Measurements from ENCODE around the gene SOX15.

SOX15 gene

DNA sequence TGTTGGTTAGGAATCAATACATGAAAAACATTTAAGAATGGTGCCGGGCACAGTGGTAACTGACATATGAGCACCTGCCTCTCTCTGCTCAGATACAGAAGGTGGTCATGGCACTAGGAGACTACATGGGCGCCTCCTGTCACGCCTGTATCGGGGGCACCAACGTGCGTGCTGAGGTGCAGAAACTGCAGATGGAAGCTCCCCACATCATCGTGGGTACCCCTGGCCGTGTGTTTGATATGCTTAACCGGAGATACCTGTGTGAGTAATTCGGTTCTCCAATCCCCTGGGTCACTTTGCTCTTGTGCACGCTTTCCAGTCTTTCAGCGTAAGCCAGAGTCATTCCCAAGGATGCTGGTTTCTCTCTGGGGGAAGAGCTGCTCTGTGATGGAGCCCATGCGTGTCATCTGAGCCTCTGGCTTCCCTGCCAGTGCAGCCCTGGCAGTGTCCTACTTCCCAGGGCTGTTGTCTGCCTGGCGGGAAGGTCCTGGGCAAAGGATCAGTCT lies 13.4 kb downstream of the SOX15 start:
- DNase-seq: no peak

GRCh38 chr17:7575959-7576358 lies 13.9 kb downstream of the SOX15 start:
- DNase-seq: no peak

GRCh38 chr17:7575481-7575883 lies 14.4 kb downstream of the SOX15 start:
- no peak for DNase-seq

DNA sequence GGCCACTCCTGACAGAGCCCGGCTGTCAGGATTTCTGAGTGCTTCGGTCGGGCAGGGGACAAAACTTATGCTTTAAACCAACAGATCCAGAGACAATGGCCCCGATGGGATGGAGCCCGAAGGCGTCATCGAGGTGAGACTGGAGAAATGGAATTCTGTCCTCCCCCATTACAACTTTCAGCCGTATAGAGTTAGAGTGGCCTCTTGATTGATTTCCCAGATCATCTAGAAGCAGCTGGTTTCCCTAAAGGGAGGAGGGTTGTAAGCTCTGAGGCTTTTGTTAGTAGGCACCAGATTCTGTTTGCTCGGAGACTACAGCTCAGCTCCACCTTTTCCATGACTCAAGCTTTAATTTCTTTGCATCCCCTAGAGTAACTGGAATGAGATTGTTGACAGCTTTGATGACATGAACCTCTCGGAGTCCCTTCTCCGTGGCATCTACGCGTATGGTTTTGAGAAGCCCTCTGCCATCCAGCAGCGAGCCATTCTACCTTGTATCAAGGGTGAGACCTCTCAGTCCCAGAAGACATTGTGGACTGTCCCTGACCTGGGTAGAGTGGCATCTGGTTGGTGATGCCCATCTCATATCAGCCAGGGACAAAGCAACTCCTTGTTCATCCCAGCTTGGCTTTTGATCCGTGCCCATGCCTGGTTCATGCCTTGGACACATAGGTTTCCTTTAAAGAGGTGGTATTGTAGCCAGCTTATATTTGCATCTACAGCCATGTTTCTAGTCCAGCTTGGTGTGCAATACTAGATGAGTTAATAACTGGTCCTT lies 15.5 kb downstream of the SOX15 start:
- DNase-seq: no peak

DNA sequence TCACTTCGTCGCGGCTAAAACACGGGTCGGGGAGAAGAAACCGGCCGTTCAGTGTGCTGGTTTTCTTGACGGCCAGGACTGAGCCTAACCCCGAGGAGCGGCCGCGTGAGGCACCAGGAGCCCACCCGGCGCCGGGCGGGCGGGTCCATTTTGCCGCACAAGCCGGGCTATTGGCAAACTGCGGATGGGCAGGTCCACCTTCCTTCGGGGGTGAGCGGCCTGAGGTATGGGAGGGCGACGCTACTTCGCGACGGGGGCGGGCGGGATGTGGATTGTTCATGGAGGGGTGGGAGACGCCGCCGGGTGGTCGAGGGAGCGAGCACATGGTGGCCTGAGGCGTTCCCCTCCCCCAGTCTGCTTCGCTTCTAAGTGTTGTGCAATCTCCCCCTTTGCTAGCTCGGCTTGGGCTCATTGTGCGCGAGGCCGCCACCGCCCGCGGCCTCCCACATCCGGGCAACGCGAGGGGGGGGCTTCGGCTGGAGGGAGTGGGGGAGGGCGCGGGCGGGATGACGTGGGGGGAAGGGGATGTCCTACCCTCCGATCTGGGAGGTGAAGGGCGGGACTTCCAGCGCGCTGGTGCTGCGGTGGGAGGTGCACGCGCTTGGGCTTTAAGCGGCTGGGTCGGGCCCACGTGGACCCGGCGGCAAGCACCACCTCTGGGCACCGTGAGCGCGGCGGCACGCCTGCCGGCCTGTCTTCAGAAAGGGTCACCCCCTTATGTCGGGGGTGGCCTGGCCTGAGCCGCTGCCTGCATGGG lies 16.4 kb downstream of the SOX15 start:
- peak; percentile 86 to 96 (median 90) for DNase-seq

DNA sequence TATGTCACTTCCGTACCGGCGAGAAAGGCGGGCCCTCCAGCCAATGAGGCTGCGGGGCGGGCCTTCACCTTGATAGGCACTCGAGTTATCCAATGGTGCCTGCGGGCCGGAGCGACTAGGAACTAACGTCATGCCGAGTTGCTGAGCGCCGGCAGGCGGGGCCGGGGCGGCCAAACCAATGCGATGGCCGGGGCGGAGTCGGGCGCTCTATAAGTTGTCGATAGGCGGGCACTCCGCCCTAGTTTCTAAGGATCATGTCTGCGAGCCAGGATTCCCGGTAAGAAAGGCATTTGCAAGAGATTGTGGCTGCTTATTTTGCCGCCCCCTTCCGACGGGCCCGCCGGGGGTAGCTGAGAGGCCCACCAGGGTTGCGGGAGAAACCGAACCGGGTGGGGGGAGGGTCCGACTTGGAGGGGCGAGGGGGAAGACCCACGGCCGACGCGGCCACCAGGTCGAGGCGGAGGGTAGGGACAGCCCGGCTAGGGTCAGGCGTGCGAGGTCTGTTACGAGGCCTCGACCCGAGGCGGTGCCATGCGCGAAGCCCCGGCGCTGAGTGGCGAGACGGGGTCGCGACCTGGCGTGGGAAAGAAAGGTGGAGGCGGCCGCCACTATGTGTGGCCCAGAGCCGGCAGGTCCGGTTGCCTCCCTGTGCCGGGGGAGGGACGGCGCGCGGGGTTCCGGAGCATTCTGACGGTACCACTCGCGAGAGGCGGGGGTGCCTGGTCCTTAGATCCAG lies 17.1 kb downstream of the SOX15 start:
- peak; percentile 99 to 100 (median 99) for DNase-seq

DNA sequence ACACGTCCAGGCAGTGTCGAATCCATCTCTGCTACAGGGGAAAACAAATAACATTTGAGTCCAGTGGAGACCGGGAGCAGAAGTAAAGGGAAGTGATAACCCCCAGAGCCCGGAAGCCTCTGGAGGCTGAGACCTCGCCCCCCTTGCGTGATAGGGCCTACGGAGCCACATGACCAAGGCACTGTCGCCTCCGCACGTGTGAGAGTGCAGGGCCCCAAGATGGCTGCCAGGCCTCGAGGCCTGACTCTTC lies 17.6 kb downstream of the SOX15 start:
- no peak for DNase-seq

DNA sequence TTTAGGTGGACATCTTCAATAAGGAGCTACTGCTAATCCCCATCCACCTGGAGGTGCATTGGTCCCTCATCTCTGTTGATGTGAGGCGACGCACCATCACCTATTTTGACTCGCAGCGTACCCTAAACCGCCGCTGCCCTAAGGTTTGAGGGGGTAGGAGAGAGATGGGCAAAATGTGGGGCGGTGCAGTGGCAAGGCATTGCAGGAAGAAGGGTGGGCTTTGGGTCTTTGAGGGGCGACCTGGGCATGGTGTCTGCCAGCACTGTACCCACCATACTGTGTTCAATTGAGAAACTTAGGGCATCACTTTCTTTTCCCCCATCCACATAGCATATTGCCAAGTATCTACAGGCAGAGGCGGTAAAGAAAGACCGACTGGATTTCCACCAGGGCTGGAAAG lies 19.5 kb downstream of the SOX15 start:
- DNase-seq: no peak

GRCh38 chr17:7569571-7569970 lies 20.3 kb downstream of the SOX15 start:
- no peak for DNase-seq

- DNase-seq: no peak
These were observed 26.6 kb downstream of the SOX15 start for GRCh38 chr17:7563115-7563869.

DNA sequence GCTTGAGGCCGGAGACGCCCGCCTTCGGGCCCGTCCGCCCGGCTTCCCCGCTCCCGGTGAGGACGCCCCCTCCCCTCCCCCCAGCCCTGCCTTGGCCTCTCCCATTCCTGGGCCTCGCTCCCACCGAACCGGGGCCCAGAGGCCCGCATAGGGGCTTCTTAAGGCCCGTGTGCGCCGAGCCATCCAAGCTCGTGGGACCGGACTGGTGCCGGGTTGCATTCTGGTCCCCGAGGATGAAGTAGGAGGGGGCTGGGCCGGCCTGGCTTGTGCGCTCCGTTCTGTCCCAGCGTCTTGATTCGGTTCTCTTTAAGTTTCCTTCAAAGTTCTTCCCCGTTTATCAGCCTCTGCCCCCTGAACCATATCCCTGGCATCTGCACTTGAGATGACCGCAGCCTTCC lies 27.7 kb downstream of the SOX15 start:
- no peak for DNase-seq

DNA sequence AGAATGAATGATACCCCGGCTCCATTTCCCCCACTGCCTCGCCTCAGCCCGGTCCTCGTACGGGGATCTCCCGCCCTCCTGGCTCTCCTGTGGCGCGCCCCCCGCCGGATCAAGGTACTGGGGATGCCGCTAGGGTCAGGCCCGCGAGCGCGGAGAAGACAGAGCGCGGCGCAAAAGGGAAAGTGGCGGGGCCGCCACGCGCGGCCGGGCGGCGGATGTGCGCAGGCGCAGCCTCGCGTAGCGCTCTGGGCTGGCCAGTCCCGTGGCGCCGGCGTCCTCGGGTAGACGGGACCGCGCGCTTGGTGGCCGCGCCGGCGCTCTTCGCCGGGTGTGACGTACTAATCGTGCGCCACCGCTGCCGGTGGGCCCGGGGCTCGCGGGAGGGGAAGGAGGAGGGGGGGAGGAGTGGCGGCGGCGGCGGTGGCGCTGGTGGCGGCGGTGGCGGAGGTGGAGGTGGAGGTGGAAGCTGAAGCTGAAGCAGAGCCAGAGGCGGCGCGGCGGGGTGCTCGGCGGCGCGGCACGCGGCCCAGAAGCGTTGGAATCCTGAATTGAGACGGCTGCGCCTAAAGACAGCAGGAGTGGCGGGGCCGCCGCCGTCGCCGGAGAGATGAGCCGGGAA lies 28.2 kb downstream of the SOX15 start, which contains the start of gene SENP3:
TSS of gene SENP3 (plus strand) at position 331 of the 619 bp plus-strand sequence. CDS start 1,158 bp downstream, outside the sequence.
- DNase-seq: peak; percentile 86 to 95 (median 88)

DNA sequence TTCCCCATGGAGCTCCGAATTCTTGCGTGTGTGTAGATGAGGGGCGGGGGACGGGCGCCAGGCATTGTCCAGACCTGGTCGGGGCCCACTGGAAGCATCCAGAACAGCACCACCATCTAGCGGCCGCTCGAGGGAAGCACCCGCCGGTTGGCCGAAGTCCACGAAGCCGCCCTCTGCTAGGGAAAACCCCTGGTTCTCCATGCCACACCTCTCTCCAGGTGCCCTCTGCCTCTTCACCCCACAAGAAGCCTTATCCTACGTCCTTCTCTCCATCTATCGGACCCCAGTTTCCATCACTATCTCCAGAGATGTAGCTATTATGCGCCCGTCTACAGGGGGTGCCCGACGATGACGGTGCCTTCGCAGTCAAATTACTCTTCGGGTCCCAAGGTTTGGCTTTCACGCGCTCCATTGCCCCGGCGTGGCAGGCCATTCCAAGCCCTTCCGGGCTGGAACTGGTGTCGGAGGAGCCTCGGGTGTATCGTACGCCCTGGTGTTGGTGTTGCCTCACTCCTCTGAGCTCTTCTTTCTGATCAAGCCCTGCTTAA lies 28.8 kb downstream of the SOX15 start:
- DNase-seq: peak; percentile 68 to 82 (median 81)

GRCh38 chr17:7560172-7561027 lies 29.5 kb downstream of the SOX15 start:
- DNase-seq: peak in 3 of 5 donors; percentile 44 to 60 (median 44)

DNA sequence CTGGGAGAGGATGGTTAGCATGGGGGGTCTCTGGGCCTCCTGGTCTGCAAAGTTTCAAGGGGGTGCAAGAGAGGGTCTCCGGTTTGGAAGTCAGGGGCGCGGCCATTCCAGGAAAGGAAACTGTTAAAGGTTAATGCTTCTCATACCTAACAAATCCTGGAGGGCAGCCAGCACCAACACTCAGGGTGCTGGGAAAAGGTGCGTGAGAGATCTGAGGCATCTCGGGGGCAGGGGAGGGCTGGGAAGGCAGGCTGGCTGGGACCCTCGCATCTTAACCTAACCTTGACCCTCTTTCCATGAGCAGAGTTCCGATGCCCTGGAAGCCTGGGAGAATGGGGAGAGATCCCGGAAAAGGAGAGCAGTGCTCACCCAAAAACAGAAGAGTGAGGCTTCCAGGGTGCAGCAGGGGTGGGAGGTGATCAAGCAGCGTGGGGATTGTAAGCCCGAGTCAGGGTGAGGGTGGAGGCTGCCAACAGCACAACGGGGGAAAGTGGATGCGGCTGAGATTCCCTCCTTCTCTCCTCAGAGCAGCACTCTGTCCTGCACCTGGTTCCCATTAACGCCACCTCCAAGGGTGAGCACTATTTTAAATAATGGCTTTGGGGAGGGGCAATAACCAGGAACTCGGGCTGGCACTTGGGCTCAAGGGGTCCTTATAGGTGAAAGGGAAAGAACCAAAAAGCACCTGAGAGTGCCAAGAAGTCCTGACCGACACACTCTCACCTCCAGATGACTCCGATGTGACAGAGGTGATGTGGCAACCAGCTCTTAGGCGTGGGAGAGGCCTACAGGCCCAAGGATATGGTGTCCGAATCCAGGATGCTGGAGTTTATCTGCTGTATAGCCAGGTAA lies 30.3 kb downstream of the SOX15 start:
- DNase-seq: no peak

GRCh38 chr17:7558544-7559319 lies 31.2 kb downstream of the SOX15 start, which contains the start of gene TNFSF13:
TNFSF13 (plus strand) TSS chr17:7558750; CDS start chr17:7559040, 290 bp downstream.
- DNase-seq: no peak

- DNase-seq: no peak
These were observed 31.9 kb downstream of the SOX15 start for GRCh38 chr17:7557775-7558543.

- DNase-seq: no peak
These were observed 32.6 kb downstream of the SOX15 start for GRCh38 chr17:7557147-7557764.

Data from T-helper 1 cell (primary cell).